Measurements from ENCODE around the gene OR51L1.

The OR51L1 gene

DNA sequence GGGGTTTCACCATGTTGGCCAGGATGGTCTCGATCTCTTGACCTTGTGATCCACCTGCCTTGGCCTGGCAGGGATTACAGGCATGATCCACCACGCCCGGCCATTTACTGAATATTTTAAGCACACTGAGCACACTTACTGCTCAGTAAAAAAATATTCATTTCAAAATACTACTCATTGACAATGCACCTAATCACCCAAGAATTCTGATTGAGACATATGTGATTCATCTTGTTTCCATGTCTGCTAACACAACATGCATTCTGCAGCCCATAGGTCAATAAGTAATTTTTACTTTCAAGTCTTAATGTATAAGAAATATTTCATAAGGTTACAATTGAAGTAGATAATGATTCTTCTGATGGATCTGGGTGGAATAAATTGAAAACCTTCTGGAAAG is 47.4 kb downstream of the OR51L1 start:
- ATAC-seq: no peak
- TF ChIP-seq, protein P1, sequence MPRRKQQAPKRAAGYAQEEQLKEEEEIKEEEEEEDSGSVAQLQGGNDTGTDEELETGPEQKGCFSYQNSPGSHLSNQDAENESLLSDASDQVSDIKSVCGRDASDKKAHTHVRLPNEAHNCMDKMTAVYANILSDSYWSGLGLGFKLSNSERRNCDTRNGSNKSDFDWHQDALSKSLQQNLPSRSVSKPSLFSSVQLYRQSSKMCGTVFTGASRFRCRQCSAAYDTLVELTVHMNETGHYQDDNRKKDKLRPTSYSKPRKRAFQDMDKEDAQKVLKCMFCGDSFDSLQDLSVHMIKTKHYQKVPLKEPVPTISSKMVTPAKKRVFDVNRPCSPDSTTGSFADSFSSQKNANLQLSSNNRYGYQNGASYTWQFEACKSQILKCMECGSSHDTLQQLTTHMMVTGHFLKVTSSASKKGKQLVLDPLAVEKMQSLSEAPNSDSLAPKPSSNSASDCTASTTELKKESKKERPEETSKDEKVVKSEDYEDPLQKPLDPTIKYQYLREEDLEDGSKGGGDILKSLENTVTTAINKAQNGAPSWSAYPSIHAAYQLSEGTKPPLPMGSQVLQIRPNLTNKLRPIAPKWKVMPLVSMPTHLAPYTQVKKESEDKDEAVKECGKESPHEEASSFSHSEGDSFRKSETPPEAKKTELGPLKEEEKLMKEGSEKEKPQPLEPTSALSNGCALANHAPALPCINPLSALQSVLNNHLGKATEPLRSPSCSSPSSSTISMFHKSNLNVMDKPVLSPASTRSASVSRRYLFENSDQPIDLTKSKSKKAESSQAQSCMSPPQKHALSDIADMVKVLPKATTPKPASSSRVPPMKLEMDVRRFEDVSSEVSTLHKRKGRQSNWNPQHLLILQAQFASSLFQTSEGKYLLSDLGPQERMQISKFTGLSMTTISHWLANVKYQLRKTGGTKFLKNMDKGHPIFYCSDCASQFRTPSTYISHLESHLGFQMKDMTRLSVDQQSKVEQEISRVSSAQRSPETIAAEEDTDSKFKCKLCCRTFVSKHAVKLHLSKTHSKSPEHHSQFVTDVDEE (CRISPR knock-in tag; IDR thresholded peaks at IDR 0.05): no peak
- TF ChIP-seq ZFP30 (CRISPR knock-in tag; IDR thresholded peaks at IDR 0.05) (no peak), ARNTL (CRISPR knock-in tag; IDR thresholded peaks at IDR 0.05; ENCODE audit: borderline replicate concordance, low read depth) (no peak), TCF4 (CRISPR knock-in tag; IDR thresholded peaks at IDR 0.05; ENCODE audit: borderline replicate concordance) (no peak), CSDC2 (CRISPR knock-in tag; IDR thresholded peaks at IDR 0.05) (no peak), BACH2 (CRISPR knock-in tag; IDR thresholded peaks at IDR 0.05; ENCODE audit: borderline replicate concordance) (no peak), GLIS3 (CRISPR knock-in tag; IDR thresholded peaks at IDR 0.05) (no peak), RARB (CRISPR knock-in tag; IDR thresholded peaks at IDR 0.05) (no peak), PPARA (CRISPR knock-in tag; IDR thresholded peaks at IDR 0.05; ENCODE audit: borderline replicate concordance) (no peak)
- TF ChIP-seq, protein P2, sequence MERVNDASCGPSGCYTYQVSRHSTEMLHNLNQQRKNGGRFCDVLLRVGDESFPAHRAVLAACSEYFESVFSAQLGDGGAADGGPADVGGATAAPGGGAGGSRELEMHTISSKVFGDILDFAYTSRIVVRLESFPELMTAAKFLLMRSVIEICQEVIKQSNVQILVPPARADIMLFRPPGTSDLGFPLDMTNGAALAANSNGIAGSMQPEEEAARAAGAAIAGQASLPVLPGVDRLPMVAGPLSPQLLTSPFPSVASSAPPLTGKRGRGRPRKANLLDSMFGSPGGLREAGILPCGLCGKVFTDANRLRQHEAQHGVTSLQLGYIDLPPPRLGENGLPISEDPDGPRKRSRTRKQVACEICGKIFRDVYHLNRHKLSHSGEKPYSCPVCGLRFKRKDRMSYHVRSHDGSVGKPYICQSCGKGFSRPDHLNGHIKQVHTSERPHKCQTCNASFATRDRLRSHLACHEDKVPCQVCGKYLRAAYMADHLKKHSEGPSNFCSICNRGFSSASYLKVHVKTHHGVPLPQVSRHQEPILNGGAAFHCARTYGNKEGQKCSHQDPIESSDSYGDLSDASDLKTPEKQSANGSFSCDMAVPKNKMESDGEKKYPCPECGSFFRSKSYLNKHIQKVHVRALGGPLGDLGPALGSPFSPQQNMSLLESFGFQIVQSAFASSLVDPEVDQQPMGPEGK (CRISPR knock-in tag; IDR thresholded peaks at IDR 0.05; ENCODE audit: borderline replicate concordance): no peak
- TF ChIP-seq, protein P3, sequence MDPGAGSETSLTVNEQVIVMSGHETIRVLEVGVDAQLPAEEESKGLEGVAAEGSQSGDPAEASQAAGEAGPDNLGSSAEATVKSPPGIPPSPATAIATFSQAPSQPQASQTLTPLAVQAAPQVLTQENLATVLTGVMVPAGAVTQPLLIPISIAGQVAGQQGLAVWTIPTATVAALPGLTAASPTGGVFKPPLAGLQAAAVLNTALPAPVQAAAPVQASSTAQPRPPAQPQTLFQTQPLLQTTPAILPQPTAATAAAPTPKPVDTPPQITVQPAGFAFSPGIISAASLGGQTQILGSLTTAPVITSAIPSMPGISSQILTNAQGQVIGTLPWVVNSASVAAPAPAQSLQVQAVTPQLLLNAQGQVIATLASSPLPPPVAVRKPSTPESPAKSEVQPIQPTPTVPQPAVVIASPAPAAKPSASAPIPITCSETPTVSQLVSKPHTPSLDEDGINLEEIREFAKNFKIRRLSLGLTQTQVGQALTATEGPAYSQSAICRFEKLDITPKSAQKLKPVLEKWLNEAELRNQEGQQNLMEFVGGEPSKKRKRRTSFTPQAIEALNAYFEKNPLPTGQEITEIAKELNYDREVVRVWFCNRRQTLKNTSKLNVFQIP (CRISPR knock-in tag; IDR thresholded peaks at IDR 0.05; ENCODE audit: borderline replicate concordance, low read depth): no peak

DNA sequence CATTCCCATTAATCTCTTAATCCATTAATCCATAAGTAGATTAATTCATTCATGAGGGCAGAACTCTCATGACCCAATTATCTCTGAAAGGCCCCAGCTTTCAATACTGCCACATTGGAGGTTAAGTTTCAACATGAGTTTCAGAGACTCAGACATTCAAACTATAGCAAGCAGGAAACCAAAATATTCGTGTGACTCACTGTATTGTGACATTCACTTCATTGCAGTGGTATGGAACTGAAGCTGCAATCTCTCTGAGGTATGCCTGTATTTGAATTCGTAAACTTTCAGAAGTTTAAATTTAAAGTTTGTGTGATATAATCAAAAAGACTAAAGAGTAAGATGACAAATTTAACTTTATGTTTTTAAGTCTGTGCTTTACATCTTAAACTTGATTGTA is 48.7 kb downstream of the OR51L1 start:
- TF ChIP-seq ISL1 (CRISPR knock-in tag; IDR thresholded peaks at IDR 0.05) (no peak), ZC3H10 (CRISPR knock-in tag; IDR thresholded peaks at IDR 0.05) (no peak), SNAI2 (CRISPR knock-in tag; IDR thresholded peaks at IDR 0.05) (no peak), RARB (CRISPR knock-in tag; IDR thresholded peaks at IDR 0.05) (no peak), ESRRG (CRISPR knock-in tag; IDR thresholded peaks at IDR 0.05) (no peak), ZNF565 (CRISPR knock-in tag; conservative IDR thresholded peaks at IDR 0.05; ENCODE audit: low read depth) (no peak), OSR1 (CRISPR knock-in tag; IDR thresholded peaks at IDR 0.05) (no peak), ZFP3 (CRISPR knock-in tag; IDR thresholded peaks at IDR 0.05) (no peak), ZNF8 (CRISPR knock-in tag; IDR thresholded peaks at IDR 0.05) (no peak), BACH2 (CRISPR knock-in tag; IDR thresholded peaks at IDR 0.05; ENCODE audit: borderline replicate concordance) (no peak)
- TF ChIP-seq, protein P4, sequence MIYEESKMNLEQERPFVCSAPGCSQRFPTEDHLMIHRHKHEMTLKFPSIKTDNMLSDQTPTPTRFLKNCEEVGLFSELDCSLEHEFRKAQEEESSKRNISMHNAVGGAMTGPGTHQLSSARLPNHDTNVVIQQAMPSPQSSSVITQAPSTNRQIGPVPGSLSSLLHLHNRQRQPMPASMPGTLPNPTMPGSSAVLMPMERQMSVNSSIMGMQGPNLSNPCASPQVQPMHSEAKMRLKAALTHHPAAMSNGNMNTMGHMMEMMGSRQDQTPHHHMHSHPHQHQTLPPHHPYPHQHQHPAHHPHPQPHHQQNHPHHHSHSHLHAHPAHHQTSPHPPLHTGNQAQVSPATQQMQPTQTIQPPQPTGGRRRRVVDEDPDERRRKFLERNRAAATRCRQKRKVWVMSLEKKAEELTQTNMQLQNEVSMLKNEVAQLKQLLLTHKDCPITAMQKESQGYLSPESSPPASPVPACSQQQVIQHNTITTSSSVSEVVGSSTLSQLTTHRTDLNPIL (CRISPR knock-in tag; IDR thresholded peaks at IDR 0.05; ENCODE audit: low read depth): no peak
- TF ChIP-seq, protein P1 (CRISPR knock-in tag; IDR thresholded peaks at IDR 0.05): no peak
- ATAC-seq: no peak

DNA sequence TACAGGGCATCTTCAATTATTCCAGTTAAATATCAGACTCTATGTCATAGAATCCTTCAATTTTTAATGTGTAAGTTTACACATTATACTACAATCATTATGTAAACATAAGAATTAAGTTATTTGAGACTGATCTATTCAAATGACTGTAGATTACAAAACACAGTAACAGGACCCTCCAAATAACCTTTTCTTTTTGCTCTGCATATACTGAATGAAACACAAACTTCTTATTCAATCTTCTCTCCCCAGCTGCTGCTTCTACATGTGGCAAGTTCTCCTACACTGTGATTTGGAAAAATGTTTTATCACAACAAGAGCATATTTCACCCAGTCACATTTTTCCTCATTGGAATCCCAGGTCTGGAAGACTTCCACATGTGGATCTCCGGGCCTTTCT is 51.6 kb downstream of the OR51L1 start, which contains the start of gene OR52J3:
OR52J3 (plus strand) TSS at position 301 of the 400 bp plus-strand sequence; CDS start at position 301, 0 bp downstream.
- ATAC-seq: no peak
- TF ChIP-seq ISL1 (CRISPR knock-in tag; IDR thresholded peaks at IDR 0.05) (no peak), RARB (CRISPR knock-in tag; IDR thresholded peaks at IDR 0.05) (no peak), ZFP30 (CRISPR knock-in tag; IDR thresholded peaks at IDR 0.05) (no peak), OSR1 (CRISPR knock-in tag; IDR thresholded peaks at IDR 0.05) (no peak), TCF4 (CRISPR knock-in tag; IDR thresholded peaks at IDR 0.05; ENCODE audit: borderline replicate concordance) (no peak), ZNF565 (CRISPR knock-in tag; conservative IDR thresholded peaks at IDR 0.05; ENCODE audit: low read depth) (no peak), ZNF8 (CRISPR knock-in tag; IDR thresholded peaks at IDR 0.05) (no peak), TOX (CRISPR knock-in tag; IDR thresholded peaks at IDR 0.05; ENCODE audit: borderline replicate concordance) (no peak), ZC3H10 (CRISPR knock-in tag; IDR thresholded peaks at IDR 0.05) (no peak), ARNTL (CRISPR knock-in tag; IDR thresholded peaks at IDR 0.05; ENCODE audit: borderline replicate concordance, low read depth) (no peak), CSDC2 (CRISPR knock-in tag; IDR thresholded peaks at IDR 0.05) (no peak), BACH2 (CRISPR knock-in tag; IDR thresholded peaks at IDR 0.05; ENCODE audit: borderline replicate concordance) (no peak), ESRRG (CRISPR knock-in tag; IDR thresholded peaks at IDR 0.05) (no peak)
- TF ChIP-seq, protein P5, sequence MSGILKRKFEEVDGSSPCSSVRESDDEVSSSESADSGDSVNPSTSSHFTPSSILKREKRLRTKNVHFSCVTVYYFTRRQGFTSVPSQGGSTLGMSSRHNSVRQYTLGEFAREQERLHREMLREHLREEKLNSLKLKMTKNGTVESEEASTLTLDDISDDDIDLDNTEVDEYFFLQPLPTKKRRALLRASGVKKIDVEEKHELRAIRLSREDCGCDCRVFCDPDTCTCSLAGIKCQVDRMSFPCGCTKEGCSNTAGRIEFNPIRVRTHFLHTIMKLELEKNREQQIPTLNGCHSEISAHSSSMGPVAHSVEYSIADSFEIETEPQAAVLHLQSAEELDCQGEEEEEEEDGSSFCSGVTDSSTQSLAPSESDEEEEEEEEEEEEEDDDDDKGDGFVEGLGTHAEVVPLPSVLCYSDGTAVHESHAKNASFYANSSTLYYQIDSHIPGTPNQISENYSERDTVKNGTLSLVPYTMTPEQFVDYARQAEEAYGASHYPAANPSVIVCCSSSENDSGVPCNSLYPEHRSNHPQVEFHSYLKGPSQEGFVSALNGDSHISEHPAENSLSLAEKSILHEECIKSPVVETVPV (CRISPR knock-in tag; IDR thresholded peaks at IDR 0.05): no peak
- TF ChIP-seq, protein P3 (CRISPR knock-in tag; IDR thresholded peaks at IDR 0.05; ENCODE audit: borderline replicate concordance, low read depth): no peak
